Measurements from ENCODE around the gene ITLN2. TPM values are rescaled to one million over a fixed set of nuclear protein-coding genes. Genes with fewer than 3 reads are reported as not detected.
A peak's percentile ranks its signal among the peaks of the same experiment; 100 is the strongest.

Gene ITLN2
- total and polyA plus RNA-seq, 11 donors: 0.15 to 4.1 (median 0.34) TPM; not detected in 7

DNA sequence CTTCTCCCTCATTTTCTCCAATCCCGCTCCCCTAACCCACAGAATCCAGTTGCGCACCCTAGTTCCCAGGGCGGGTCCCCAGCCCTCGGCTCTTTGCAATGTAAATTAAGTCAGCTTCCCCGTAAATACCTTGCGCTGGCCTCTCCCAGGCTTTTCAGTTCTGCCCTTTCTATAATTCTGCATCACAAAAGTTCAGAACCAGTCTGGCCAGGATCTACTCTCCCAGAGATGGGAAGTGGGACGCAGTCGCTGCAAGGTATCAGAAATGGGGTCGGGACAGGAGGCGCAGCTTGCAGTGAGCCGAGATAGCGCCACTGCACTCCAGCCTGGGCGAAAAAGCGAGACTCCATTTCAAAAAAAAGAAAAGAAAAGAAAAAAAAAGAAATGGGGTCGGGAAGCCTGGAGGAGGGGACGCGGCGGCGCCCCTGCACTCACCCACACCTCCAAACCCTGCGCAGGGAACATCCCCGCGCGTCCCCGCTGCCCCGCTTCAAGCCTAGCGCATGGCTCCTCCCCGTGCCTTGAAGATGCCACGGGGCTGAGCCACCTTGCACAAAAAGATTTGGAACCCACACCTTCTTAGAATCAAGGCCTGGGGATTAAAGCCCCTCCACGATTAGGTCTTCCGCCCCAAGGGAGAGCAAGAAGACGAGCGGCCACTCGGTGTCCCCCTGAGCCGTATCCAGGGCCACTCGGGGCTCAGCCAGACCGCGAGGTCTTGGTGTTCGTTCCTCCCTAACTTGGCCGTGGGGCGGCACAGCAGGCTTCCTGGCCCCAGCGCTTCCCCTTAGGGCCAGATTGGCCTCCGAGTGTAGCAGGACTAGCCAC, 27.2 kb upstream of the ITLN2 start:
- ATAC-seq (peak in 3 of 4 donors; percentile 16 to 56 (median 45)), DNase-seq (peak in 1 of 5 donors; percentile 30)
- intact Hi-C loops (cut with DNase I): loop anchor here in 1 of 10 donors (10.0 kb wide), 1 partner anchor 147 kb away; no protein-coding TSS in a partner anchor
- H3K27me3 ChIP-seq: peaks cover 5 to 47% (median 16%) of the 10 kb centered on the region in 9 donors
- no peak for TF ChIP-seq POLR2A (IDR thresholded peaks at IDR 0.05)
- TF ChIP-seq, protein P1, sequence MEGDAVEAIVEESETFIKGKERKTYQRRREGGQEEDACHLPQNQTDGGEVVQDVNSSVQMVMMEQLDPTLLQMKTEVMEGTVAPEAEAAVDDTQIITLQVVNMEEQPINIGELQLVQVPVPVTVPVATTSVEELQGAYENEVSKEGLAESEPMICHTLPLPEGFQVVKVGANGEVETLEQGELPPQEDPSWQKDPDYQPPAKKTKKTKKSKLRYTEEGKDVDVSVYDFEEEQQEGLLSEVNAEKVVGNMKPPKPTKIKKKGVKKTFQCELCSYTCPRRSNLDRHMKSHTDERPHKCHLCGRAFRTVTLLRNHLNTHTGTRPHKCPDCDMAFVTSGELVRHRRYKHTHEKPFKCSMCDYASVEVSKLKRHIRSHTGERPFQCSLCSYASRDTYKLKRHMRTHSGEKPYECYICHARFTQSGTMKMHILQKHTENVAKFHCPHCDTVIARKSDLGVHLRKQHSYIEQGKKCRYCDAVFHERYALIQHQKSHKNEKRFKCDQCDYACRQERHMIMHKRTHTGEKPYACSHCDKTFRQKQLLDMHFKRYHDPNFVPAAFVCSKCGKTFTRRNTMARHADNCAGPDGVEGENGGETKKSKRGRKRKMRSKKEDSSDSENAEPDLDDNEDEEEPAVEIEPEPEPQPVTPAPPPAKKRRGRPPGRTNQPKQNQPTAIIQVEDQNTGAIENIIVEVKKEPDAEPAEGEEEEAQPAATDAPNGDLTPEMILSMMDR (IDR thresholded peaks at IDR 0.05): no peak
- WGBS, 4 donors: 5 to 8% (median 6%) methylated on average over 36 to 42 of the region's 42 CpGs
- no peak overlapping the region for H3K27ac ChIP-seq
- H3K9me3 ChIP-seq: no peaks in the 10 kb centered on the region
- H3K36me3 ChIP-seq: no peaks in the 10 kb centered on the region
- peaks cover 0 to 12% (median 0%) of the 10 kb centered on the region in 12 donors for H3K4me1 ChIP-seq
- peak overlapping the region in 9 of 12 donors; percentile 5 to 35 (median 29) for H3K4me3 ChIP-seq

GRCh38 chr1:160979286-160979685, 24.7 kb upstream of the ITLN2 start:
- ATAC-seq: no peak
- intact Hi-C loops (cut with DNase I): no loop called here

DNA sequence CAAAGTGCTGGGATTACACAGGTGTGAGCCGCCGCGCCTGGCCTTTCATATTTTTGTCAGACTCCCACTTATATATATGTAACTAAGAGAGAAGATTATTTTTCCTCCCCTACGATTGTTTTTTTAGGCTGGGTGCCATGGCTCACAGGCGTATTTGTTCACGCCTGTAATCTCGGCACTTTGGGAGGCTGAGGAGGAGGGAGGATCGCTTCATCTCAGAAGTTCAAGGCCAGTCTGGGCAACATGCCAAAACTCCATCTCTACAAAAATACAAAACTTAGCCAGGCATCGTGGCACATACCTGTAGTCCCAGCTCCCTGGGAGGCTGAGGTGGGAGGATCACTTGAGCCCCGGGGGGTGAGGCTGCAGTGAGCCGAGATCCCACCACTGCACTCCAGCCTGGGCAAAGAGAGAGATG, 23.9 kb upstream of the ITLN2 start:
- H3K27ac ChIP-seq: no peak overlapping the region
- intact Hi-C loops (cut with DNase I): no loop called here
- ATAC-seq (no peak), DNase-seq (no peak)
- TF ChIP-seq, protein P1 (IDR thresholded peaks at IDR 0.05): no peak
- TF ChIP-seq POLR2A (IDR thresholded peaks at IDR 0.05): no peak
- peaks cover 5 to 55% (median 16%) of the 10 kb centered on the region in 9 donors for H3K27me3 ChIP-seq
- H3K4me3 ChIP-seq: no peak overlapping the region
- WGBS, 4 donors: 48 to 57% (median 52%) methylated on average over 11 of the region's 11 CpGs
- H3K36me3 ChIP-seq: no peaks in the 10 kb centered on the region
- no peaks in the 10 kb centered on the region for H3K9me3 ChIP-seq
- H3K4me1 ChIP-seq: peaks cover 0 to 12% (median 0%) of the 10 kb centered on the region in 12 donors

More at GRCh38 chr1:160979286-160979685, 24.7 kb upstream of the ITLN2 start:
- Histone ChIP-seq H3K4me3 (no peak overlapping the region), H3K27me3 (peaks cover 5 to 50% (median 16%) of the 10 kb centered on the region in 9 donors), H3K27ac (no peak overlapping the region), H3K36me3 (no peaks in the 10 kb centered on the region), H3K9me3 (no peaks in the 10 kb centered on the region), H3K4me1 (peaks cover 0 to 12% (median 0%) of the 10 kb centered on the region in 12 donors)
- no peak for DNase-seq
- 86 to 98% (median 88%) methylated on average over 2 of the region's 2 CpGs for WGBS, 4 donors
- TF ChIP-seq, protein P1 (IDR thresholded peaks at IDR 0.05): no peak
- no peak for TF ChIP-seq POLR2A (IDR thresholded peaks at IDR 0.05)

GRCh38 chr1:160975026-160975425, 20.4 kb upstream of the ITLN2 start:
- no peak overlapping the region for H3K4me3 ChIP-seq
- H3K27me3 ChIP-seq: peaks cover 0 to 24% (median 3%) of the 10 kb centered on the region in 9 donors
- no peaks in the 10 kb centered on the region for H3K36me3 ChIP-seq
- H3K9me3 ChIP-seq: no peaks in the 10 kb centered on the region
- DNase-seq: no peak
- intact Hi-C loops (cut with DNase I): no loop called here
- ATAC-seq: no peak
- whole genome bisulfite sequencing, 4 donors: 92 to 95% (median 94%) methylated on average over 2 of the region's 2 CpGs
- no peak overlapping the region for H3K27ac ChIP-seq
- TF ChIP-seq, protein P1 (IDR thresholded peaks at IDR 0.05): no peak
- no peak for TF ChIP-seq POLR2A (IDR thresholded peaks at IDR 0.05)
- no peaks in the 10 kb centered on the region for H3K4me1 ChIP-seq
